Spleen (tissue), 7 donors: Measurements from ENCODE around the gene ATP5F1E.

Source experiments
- POLR2A ChIP-seq, 3 donors: fragments of 450-650 bp; IDR thresholded peaks; one replicate each; pipeline ENCODE4 v1.5.1; 2017; ENCODE audit warnings: antibody characterized with exemption in 3 of 3, mild to moderate bottlenecking in 1 of 3
- TF ChIP-seq, protein P1 (sequence below), 11 experiments: fragments of 200-600 bp in 7 of 11; fragments of 450-650 bp in 4 of 11; sonication (generic) in 4 of 11; IDR thresholded peaks in 8 of 11; conservative IDR thresholded peaks in 3 of 11; 1 replicate in 7 of 11; 2 replicates in 4 of 11; pipeline versions ENCODE4 v1.4.0 to v1.8.0; 2016 to 2021; ENCODE audit warnings: antibody characterized with exemption in 11 of 11, inconsistent platforms in 4 of 11, mild to moderate bottlenecking in 1 of 11
- donor health status: DM: no; HTN: no; CAD: no; lungs with moderate emphysema.
- donor health status: DM: no; HTN: no; CAD: no.
- donor health status: DM: no; HTN: no; CAD: no.

DNA sequence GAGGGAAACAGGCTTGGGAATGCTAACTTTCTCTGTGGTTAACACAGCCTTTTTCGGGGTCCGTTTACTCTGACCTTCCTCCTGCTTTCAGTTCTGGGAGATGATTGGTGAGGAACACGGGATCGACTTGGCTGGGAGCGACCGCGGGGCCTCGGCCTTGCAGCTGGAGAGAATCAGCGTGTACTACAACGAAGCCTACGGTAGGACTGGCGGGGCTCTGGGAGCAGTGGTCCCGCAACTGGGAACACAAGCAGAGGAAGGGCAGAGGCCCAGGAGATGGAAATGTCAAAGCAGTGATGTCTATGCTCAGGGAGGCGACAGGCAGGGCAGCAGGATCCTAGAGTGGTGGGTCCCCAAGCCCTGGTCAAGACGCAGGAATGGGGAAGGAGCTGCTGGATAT lies 9.4 kb downstream of the ATP5F1E start:
- TF ChIP-seq POLR2A (IDR thresholded peaks at IDR 0.05), result no peak
- TF ChIP-seq, protein P1, sequence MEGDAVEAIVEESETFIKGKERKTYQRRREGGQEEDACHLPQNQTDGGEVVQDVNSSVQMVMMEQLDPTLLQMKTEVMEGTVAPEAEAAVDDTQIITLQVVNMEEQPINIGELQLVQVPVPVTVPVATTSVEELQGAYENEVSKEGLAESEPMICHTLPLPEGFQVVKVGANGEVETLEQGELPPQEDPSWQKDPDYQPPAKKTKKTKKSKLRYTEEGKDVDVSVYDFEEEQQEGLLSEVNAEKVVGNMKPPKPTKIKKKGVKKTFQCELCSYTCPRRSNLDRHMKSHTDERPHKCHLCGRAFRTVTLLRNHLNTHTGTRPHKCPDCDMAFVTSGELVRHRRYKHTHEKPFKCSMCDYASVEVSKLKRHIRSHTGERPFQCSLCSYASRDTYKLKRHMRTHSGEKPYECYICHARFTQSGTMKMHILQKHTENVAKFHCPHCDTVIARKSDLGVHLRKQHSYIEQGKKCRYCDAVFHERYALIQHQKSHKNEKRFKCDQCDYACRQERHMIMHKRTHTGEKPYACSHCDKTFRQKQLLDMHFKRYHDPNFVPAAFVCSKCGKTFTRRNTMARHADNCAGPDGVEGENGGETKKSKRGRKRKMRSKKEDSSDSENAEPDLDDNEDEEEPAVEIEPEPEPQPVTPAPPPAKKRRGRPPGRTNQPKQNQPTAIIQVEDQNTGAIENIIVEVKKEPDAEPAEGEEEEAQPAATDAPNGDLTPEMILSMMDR (IDR thresholded peaks at IDR 0.05 in 8 of 11, conservative IDR thresholded peaks at IDR 0.05 in 3 of 11), result no peak
